BLaER1 (cell line): Measurements from ENCODE around the gene SGIP1.

Experiments used
- H3K27ac ChIP-seq: shearing (Covaris generic); formaldehyde crosslinking; 2 replicates; pipeline ENCODE4 v1.8.1; 2022
- H3K27me3 ChIP-seq: shearing (Covaris generic); formaldehyde crosslinking; 2 replicates; pipeline ENCODE4 v1.8.1; 2022
- H3K36me3 ChIP-seq: shearing (Covaris generic); formaldehyde crosslinking; 2 replicates; pipeline ENCODE4 v1.8.1; 2022
- H3K4me1 ChIP-seq: shearing (Covaris generic); formaldehyde crosslinking; 2 replicates; pipeline ENCODE4 v1.8.1; 2022
- H3K4me2 ChIP-seq: shearing (Covaris generic); formaldehyde crosslinking; 2 replicates; pipeline ENCODE4 v1.8.1; 2022
- H3K4me3 ChIP-seq: shearing (Covaris generic); formaldehyde crosslinking; 2 replicates; pipeline ENCODE4 v1.8.1; 2022
- H3K9ac ChIP-seq: shearing (Covaris generic); formaldehyde crosslinking; 2 replicates; pipeline ENCODE4 v1.8.1; 2022
- H3K9me3 ChIP-seq: shearing (Covaris generic); formaldehyde crosslinking; 2 replicates; pipeline ENCODE4 v1.8.1; 2022
- H4K20me1 ChIP-seq: shearing (Covaris generic); formaldehyde crosslinking; 2 replicates; pipeline ENCODE4 v1.8.1; 2022
- Cebpa-rat ChIP-seq: shearing (Covaris generic); IDR thresholded peaks from 2 replicates; pipeline ENCODE4 v1.8.1; 2022

SGIP1 gene

GRCh38 chr1:66768965-66769364 lies 235.0 kb downstream of the SGIP1 start:
- no peak overlapping the region for H3K4me2 ChIP-seq
- TF ChIP-seq Cebpa-rat, result no peak
- no peaks in the 10 kb centered on the region for H3K27me3 ChIP-seq
- H4K20me1 ChIP-seq, result no peaks in the 10 kb centered on the region
- no peak overlapping the region for H3K9ac ChIP-seq
- H3K36me3 ChIP-seq, result no peaks in the 10 kb centered on the region
- no peaks in the 10 kb centered on the region for H3K9me3 ChIP-seq
- no peak overlapping the region for H3K4me3 ChIP-seq
- no peak overlapping the region for H3K27ac ChIP-seq
- H3K4me1 ChIP-seq, result peaks cover under 1% of the 10 kb centered on the region; the same call in 1 of the 2 replicates

DNA sequence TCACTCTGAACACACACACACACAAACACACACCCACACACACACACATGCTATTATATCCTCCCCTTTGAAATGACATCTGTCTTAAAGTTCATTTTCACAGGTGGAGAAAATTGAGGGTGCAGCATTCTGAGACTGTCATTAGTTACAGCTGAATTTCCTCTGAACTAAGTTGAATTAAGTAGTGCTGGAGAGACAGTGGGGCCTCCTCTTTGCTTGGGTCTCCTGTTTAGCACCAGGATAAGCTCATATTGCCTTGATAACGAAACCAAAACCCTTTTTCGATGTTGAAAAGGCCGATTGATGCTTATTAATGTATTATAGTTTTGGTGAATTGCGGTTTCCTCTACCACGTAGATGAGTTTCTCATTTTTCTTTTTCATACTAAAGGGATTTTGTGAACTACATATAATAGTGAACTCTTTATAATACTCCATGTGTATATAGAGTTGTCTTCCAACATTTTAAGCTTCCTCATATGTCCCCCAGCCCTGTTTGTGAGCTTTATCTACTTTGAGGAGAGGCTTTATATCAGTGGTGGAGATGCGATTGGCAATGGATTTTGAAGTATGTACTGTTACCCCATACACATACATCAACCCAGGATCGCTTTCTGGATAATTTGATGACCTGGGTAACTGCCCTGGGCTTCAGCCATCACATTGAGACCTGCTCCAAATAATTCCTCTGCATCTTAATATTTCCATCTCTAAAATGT lies 235.7 kb downstream of the SGIP1 start:
- Histone ChIP-seq H3K4me1 (peaks cover 7% of the 10 kb centered on the region; the same call in 1 of the 2 replicates), H3K27ac (no peak overlapping the region), H3K9me3 (no peaks in the 10 kb centered on the region), H3K4me3 (no peak overlapping the region), H3K36me3 (no peaks in the 10 kb centered on the region), H3K4me2 (no peak overlapping the region), H3K27me3 (no peaks in the 10 kb centered on the region), H4K20me1 (no peaks in the 10 kb centered on the region), H3K9ac (no peak overlapping the region)
- no peak for TF ChIP-seq Cebpa-rat

GRCh38 chr1:66770240-66770639 lies 236.3 kb downstream of the SGIP1 start:
- no peaks in the 10 kb centered on the region for H3K27me3 ChIP-seq
- H3K36me3 ChIP-seq, result no peaks in the 10 kb centered on the region
- H3K27ac ChIP-seq, result no peak overlapping the region
- no peaks in the 10 kb centered on the region for H3K9me3 ChIP-seq
- H4K20me1 ChIP-seq, result no peaks in the 10 kb centered on the region
- no peak overlapping the region for H3K9ac ChIP-seq
- no peak for TF ChIP-seq Cebpa-rat
- H3K4me3 ChIP-seq, result no peak overlapping the region
- no peak overlapping the region for H3K4me2 ChIP-seq
- peaks cover 7% of the 10 kb centered on the region; the same call in 1 of the 2 replicates for H3K4me1 ChIP-seq

DNA sequence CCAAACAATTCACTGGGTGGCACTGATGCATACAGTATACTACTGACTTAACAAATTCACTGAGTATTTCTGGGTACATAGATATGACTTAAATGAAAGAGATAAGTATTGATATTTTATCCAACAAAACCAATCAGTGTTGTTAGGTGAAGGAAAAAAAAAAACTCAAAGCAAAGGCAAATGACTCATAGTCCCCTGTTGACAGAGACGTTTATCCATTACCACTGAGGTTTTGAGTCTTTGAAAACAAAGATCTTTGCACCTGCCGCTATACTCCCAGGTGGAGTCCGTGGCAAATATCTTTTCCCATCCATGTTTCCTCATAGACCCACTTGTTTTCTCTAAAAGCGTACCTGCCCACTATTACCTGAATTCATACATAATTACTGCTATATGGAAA lies 236.7 kb downstream of the SGIP1 start:
- no peak overlapping the region for H3K4me3 ChIP-seq
- no peak overlapping the region for H3K9ac ChIP-seq
- no peaks in the 10 kb centered on the region for H3K36me3 ChIP-seq
- no peak for TF ChIP-seq Cebpa-rat
- H3K27me3 ChIP-seq, result no peaks in the 10 kb centered on the region
- H3K27ac ChIP-seq, result no peak overlapping the region
- H3K4me1 ChIP-seq, result peaks cover 7% of the 10 kb centered on the region; the same call in 1 of the 2 replicates
- no peak overlapping the region for H3K4me2 ChIP-seq
- H4K20me1 ChIP-seq, result no peaks in the 10 kb centered on the region
- no peaks in the 10 kb centered on the region for H3K9me3 ChIP-seq

- Histone ChIP-seq H4K20me1 (no peaks in the 10 kb centered on the region), H3K27me3 (no peaks in the 10 kb centered on the region), H3K9ac (no peak overlapping the region), H3K9me3 (no peaks in the 10 kb centered on the region), H3K27ac (no peak overlapping the region), H3K4me3 (no peak overlapping the region), H3K36me3 (no peaks in the 10 kb centered on the region), H3K4me1 (peaks cover 7% of the 10 kb centered on the region; the same call in 1 of the 2 replicates), H3K4me2 (no peak overlapping the region)
- no peak for TF ChIP-seq Cebpa-rat
These were observed 239.3 kb downstream of the SGIP1 start for GRCh38 chr1:66773227-66773626.

DNA sequence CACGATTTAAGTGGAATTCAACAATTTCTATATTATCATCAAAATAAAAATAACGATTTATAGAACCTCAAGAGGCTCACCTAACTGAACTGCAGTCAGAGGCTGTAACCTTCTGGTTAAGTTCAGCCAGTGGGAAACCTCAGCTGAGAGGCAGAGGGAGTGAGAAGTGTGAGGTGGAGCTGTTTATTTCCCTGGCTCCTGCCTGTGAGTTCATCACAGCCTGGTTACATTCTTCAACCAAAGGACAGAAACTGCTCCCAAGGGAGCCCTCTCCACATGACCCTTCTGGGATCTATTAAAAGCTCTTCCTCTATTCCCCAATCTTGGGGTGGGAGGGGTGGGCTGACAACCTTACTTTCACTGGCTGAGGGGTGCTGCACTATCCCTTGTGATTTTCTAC lies 240.5 kb downstream of the SGIP1 start:
- H3K27me3 ChIP-seq, result no peaks in the 10 kb centered on the region
- no peak overlapping the region for H3K4me2 ChIP-seq
- no peaks in the 10 kb centered on the region for H3K9me3 ChIP-seq
- H3K4me1 ChIP-seq, result peaks cover 7% of the 10 kb centered on the region; the same call in 1 of the 2 replicates
- H3K27ac ChIP-seq, result no peak overlapping the region
- H3K4me3 ChIP-seq, result no peak overlapping the region
- no peak overlapping the region for H3K9ac ChIP-seq
- H4K20me1 ChIP-seq, result no peaks in the 10 kb centered on the region
- TF ChIP-seq Cebpa-rat, result no peak
- H3K36me3 ChIP-seq, result no peaks in the 10 kb centered on the region

GRCh38 chr1:66775646-66776045 lies 241.7 kb downstream of the SGIP1 start:
- no peak for TF ChIP-seq Cebpa-rat
- Histone ChIP-seq H3K36me3 (no peaks in the 10 kb centered on the region), H3K27me3 (no peaks in the 10 kb centered on the region), H3K9me3 (no peaks in the 10 kb centered on the region), H3K4me1 (peaks cover 7% of the 10 kb centered on the region; the same call in 1 of the 2 replicates), H3K4me3 (no peak overlapping the region), H3K9ac (no peak overlapping the region), H3K27ac (no peak overlapping the region), H4K20me1 (no peaks in the 10 kb centered on the region), H3K4me2 (no peak overlapping the region)

- no peaks in the 10 kb centered on the region for H4K20me1 ChIP-seq
- no peak overlapping the region for H3K27ac ChIP-seq
- no peak overlapping the region for H3K9ac ChIP-seq
- no peak for TF ChIP-seq Cebpa-rat
- no peaks in the 10 kb centered on the region for H3K9me3 ChIP-seq
- H3K27me3 ChIP-seq, result no peaks in the 10 kb centered on the region
- no peak overlapping the region for H3K4me3 ChIP-seq
- H3K4me1 ChIP-seq, result peaks cover 7% of the 10 kb centered on the region; the same call in 1 of the 2 replicates
- no peaks in the 10 kb centered on the region for H3K36me3 ChIP-seq
- no peak overlapping the region for H3K4me2 ChIP-seq
These were observed 243.9 kb downstream of the SGIP1 start for GRCh38 chr1:66777831-66778230.

DNA sequence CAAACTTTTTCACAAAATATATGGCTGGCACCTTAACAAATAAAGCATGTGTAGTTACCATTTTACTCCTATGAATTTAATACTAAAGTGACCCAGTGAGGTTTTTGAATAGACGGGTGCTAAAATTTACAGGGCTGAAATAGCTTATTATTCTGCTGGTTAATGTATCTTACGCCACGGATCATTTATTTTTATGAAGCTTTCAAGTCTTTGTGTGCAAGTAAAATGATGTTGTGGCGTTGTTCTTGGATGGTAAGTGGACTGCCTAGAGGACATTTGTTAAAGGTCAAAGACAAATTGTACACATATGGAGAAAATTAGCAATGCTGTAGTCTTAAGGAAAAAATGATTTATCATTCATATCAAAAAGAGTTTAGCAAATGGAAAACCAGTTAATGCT lies 244.3 kb downstream of the SGIP1 start:
- no peaks in the 10 kb centered on the region for H4K20me1 ChIP-seq
- no peaks in the 10 kb centered on the region for H3K27me3 ChIP-seq
- no peak for TF ChIP-seq Cebpa-rat
- H3K36me3 ChIP-seq, result no peaks in the 10 kb centered on the region
- H3K9ac ChIP-seq, result no peak overlapping the region
- H3K4me3 ChIP-seq, result no peak overlapping the region
- H3K9me3 ChIP-seq, result no peaks in the 10 kb centered on the region
- H3K4me2 ChIP-seq, result no peak overlapping the region
- H3K4me1 ChIP-seq, result peaks cover 7% of the 10 kb centered on the region; the same call in 1 of the 2 replicates
- no peak overlapping the region for H3K27ac ChIP-seq

DNA sequence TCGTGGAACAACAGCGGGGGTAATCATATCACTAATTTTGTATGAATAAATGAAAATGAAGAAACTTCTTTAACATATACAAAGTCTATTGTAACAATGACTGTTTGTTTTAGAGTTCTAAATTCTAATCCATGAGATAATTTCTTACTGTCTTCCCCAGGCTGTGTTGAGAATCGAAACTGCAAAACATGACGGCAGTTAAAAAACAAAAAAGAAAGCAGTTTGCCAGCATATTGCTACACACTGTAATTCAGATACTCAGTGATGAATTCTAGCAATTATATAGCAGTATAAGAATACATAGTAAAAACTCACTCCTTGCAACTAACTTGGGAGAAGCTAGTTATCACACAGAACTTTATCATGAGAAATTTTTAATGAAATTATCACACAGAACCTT lies 245.0 kb downstream of the SGIP1 start:
- Histone ChIP-seq H3K4me1 (peaks cover 6% of the 10 kb centered on the region; the same call in 1 of the 2 replicates), H3K36me3 (no peaks in the 10 kb centered on the region), H3K9ac (no peak overlapping the region), H3K9me3 (no peaks in the 10 kb centered on the region), H4K20me1 (no peaks in the 10 kb centered on the region), H3K27me3 (no peaks in the 10 kb centered on the region), H3K4me3 (no peak overlapping the region), H3K4me2 (no peak overlapping the region), H3K27ac (no peak overlapping the region)
- no peak for TF ChIP-seq Cebpa-rat
